Measurements from ENCODE around the gene MACROD2. TPM values are rescaled to one million over a fixed set of nuclear protein-coding genes. Genes with fewer than 3 reads are reported as not detected.

The MACROD2 gene
- polyA plus RNA-seq, 1 donor from 2014 or later: 23.2 TPM

DNA sequence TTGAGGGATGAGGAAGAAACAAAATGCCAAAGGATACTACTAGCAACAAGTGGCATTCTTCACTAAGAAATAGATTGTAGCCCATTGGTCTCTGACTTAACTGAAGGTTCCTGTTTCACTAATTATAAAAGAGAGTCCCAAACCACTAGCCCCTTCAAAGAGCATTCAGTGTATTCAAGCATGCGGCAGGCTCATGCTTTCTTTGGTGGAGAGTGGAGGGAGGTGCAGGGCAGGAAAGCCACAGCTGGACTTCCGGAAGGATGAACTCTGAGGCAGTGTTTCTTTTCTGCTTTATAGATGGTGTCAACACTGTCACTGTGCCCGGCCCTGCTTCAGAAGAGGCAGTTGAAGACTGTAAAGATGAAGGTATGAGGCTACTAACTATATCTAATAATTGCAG, 1941.9 kb downstream of the MACROD2 start:
- no peaks in the 10 kb centered on the region for H4K20me1 ChIP-seq (ENCODE audit: insufficient read depth)
- TF ChIP-seq TAF1 (IDR thresholded peaks at IDR 0.05; ENCODE audit: low read depth) (no peak), EZH2 (IDR thresholded peaks at IDR 0.05; ENCODE audit: borderline replicate concordance, insufficient read depth, low read length, poor library complexity, severe bottlenecking) (no peak), EP300 (conservative IDR thresholded peaks at IDR 0.05; ENCODE audit: poor library complexity, severe bottlenecking) (no peak), SMC3 (conservative IDR thresholded peaks at IDR 0.05; ENCODE audit: poor library complexity) (no peak), MXI1 (conservative IDR thresholded peaks at IDR 0.05; ENCODE audit: poor library complexity, severe bottlenecking) (no peak), POLR2AphosphoS5 (IDR thresholded peaks at IDR 0.05) (no peak), RAD21 (conservative IDR thresholded peaks at IDR 0.05) (no peak)
- TF ChIP-seq, protein P1, sequence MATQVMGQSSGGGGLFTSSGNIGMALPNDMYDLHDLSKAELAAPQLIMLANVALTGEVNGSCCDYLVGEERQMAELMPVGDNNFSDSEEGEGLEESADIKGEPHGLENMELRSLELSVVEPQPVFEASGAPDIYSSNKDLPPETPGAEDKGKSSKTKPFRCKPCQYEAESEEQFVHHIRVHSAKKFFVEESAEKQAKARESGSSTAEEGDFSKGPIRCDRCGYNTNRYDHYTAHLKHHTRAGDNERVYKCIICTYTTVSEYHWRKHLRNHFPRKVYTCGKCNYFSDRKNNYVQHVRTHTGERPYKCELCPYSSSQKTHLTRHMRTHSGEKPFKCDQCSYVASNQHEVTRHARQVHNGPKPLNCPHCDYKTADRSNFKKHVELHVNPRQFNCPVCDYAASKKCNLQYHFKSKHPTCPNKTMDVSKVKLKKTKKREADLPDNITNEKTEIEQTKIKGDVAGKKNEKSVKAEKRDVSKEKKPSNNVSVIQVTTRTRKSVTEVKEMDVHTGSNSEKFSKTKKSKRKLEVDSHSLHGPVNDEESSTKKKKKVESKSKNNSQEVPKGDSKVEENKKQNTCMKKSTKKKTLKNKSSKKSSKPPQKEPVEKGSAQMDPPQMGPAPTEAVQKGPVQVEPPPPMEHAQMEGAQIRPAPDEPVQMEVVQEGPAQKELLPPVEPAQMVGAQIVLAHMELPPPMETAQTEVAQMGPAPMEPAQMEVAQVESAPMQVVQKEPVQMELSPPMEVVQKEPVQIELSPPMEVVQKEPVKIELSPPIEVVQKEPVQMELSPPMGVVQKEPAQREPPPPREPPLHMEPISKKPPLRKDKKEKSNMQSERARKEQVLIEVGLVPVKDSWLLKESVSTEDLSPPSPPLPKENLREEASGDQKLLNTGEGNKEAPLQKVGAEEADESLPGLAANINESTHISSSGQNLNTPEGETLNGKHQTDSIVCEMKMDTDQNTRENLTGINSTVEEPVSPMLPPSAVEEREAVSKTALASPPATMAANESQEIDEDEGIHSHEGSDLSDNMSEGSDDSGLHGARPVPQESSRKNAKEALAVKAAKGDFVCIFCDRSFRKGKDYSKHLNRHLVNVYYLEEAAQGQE (IDR thresholded peaks at IDR 0.05; ENCODE audit: borderline replicate concordance): no peak
- TF ChIP-seq, protein P2, sequence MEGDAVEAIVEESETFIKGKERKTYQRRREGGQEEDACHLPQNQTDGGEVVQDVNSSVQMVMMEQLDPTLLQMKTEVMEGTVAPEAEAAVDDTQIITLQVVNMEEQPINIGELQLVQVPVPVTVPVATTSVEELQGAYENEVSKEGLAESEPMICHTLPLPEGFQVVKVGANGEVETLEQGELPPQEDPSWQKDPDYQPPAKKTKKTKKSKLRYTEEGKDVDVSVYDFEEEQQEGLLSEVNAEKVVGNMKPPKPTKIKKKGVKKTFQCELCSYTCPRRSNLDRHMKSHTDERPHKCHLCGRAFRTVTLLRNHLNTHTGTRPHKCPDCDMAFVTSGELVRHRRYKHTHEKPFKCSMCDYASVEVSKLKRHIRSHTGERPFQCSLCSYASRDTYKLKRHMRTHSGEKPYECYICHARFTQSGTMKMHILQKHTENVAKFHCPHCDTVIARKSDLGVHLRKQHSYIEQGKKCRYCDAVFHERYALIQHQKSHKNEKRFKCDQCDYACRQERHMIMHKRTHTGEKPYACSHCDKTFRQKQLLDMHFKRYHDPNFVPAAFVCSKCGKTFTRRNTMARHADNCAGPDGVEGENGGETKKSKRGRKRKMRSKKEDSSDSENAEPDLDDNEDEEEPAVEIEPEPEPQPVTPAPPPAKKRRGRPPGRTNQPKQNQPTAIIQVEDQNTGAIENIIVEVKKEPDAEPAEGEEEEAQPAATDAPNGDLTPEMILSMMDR (IDR thresholded peaks at IDR 0.05; ENCODE audit: poor library complexity, severe bottlenecking): no peak
- no peaks in the 10 kb centered on the region for H3K27me3 ChIP-seq (ENCODE audit: insufficient read depth, low read depth, low read length)
- no peak overlapping the region for H2AFZ ChIP-seq (ENCODE audit: low read depth, low read length)
- H3F3A ChIP-seq (ENCODE audit: insufficient read depth, low read length, poor library complexity, severe bottlenecking): no peaks in the 10 kb centered on the region
- no peaks in the 10 kb centered on the region for H3K9me2 ChIP-seq (ENCODE audit: insufficient read depth, low read length)
- H3K9me3 ChIP-seq (ENCODE audit: low read length): peaks cover 6% of the 10 kb centered on the region
- H3K9ac ChIP-seq (ENCODE audit: low read length): no peak overlapping the region
- H3K36me3 ChIP-seq (ENCODE audit: insufficient read depth, low read length): no peaks in the 10 kb centered on the region
- H3K79me2 ChIP-seq (replicated peaks; ENCODE audit: insufficient read depth, low read length): no peaks in the 10 kb centered on the region
- no peak overlapping the region for H3K4me3 ChIP-seq (ENCODE audit: low read length)
- H3K4me2 ChIP-seq (ENCODE audit: low read length): no peak overlapping the region
- H3K27ac ChIP-seq (ENCODE audit: low read length): no peak overlapping the region

DNA sequence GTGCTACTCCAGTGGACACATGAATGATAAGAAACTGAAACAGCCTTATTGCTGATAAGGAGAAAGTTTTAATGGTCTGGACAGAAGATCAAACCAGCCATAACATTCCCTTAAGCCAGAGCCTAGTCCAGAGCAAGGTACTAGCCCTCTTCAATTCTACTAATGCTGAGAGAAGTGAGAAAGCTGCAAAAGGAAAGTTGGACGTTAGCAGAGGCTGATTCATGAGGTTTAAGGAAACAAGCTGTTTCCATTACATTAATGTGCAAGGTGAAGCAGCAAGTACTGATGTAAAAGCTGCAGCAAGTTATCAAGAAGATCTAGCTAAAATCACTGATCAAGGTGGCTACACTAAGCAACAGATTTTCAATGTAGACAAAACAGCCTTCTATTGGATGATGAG, 1943.5 kb downstream of the MACROD2 start:
- no peaks in the 10 kb centered on the region for H3F3A ChIP-seq (ENCODE audit: insufficient read depth, low read length, poor library complexity, severe bottlenecking)
- no peaks in the 10 kb centered on the region for H3K27me3 ChIP-seq (ENCODE audit: insufficient read depth, low read depth, low read length)
- H3K9me3 ChIP-seq (ENCODE audit: low read length): peaks cover 6% of the 10 kb centered on the region
- H3K4me3 ChIP-seq (ENCODE audit: low read length): no peak overlapping the region
- no peaks in the 10 kb centered on the region for H3K79me2 ChIP-seq (replicated peaks; ENCODE audit: insufficient read depth, low read length)
- no peak overlapping the region for H3K9ac ChIP-seq (ENCODE audit: low read length)
- H2AFZ ChIP-seq (ENCODE audit: low read depth, low read length): no peak overlapping the region
- H4K20me1 ChIP-seq (ENCODE audit: insufficient read depth): no peaks in the 10 kb centered on the region
- TF ChIP-seq RAD21 (conservative IDR thresholded peaks at IDR 0.05): no peak
- TF ChIP-seq SMC3 (conservative IDR thresholded peaks at IDR 0.05; ENCODE audit: poor library complexity): no peak
- H3K9me2 ChIP-seq (ENCODE audit: insufficient read depth, low read length): no peaks in the 10 kb centered on the region
- no peaks in the 10 kb centered on the region for H3K36me3 ChIP-seq (ENCODE audit: insufficient read depth, low read length)
- no peak overlapping the region for H3K27ac ChIP-seq (ENCODE audit: low read length)
- no peak overlapping the region for H3K4me2 ChIP-seq (ENCODE audit: low read length)

DNA sequence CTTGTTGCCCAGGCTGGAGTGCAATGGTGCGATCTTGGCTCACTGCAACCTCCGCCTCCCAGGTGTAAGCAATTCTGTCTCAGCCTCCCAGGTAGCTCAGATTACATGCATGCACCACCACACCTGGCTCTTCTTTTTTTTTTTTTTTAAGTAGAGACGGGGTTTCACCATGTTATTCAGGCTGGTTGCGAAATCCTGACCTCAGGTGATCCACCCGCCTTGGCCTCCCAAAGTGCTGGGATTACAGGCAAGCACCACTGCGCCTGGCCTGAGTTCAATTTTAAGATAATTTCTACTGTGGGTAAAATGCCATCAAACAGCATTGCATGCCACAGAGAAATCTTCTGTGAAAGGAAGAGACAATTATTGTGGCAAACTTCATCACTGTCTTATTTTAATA, 1944.8 kb downstream of the MACROD2 start:
- TF ChIP-seq, protein P2 (IDR thresholded peaks at IDR 0.05; ENCODE audit: poor library complexity, severe bottlenecking): no peak
- TF ChIP-seq SMC3 (conservative IDR thresholded peaks at IDR 0.05; ENCODE audit: poor library complexity) (no peak), EP300 (conservative IDR thresholded peaks at IDR 0.05; ENCODE audit: poor library complexity, severe bottlenecking) (no peak), EZH2 (IDR thresholded peaks at IDR 0.05; ENCODE audit: borderline replicate concordance, insufficient read depth, low read length, poor library complexity, severe bottlenecking) (no peak), RAD21 (conservative IDR thresholded peaks at IDR 0.05) (no peak), MXI1 (conservative IDR thresholded peaks at IDR 0.05; ENCODE audit: poor library complexity, severe bottlenecking) (no peak), TAF1 (IDR thresholded peaks at IDR 0.05; ENCODE audit: low read depth) (no peak), POLR2AphosphoS5 (IDR thresholded peaks at IDR 0.05) (no peak)
- TF ChIP-seq, protein P1 (IDR thresholded peaks at IDR 0.05; ENCODE audit: borderline replicate concordance): no peak
- Histone ChIP-seq H3K4me3 (ENCODE audit: low read length) (no peak overlapping the region), H3K36me3 (ENCODE audit: insufficient read depth, low read length) (no peaks in the 10 kb centered on the region), H3K27me3 (ENCODE audit: insufficient read depth, low read depth, low read length) (no peaks in the 10 kb centered on the region), H4K20me1 (ENCODE audit: insufficient read depth) (no peaks in the 10 kb centered on the region), H3K9ac (ENCODE audit: low read length) (no peak overlapping the region), H3K79me2 (replicated peaks; ENCODE audit: insufficient read depth, low read length) (no peaks in the 10 kb centered on the region), H3F3A (ENCODE audit: insufficient read depth, low read length, poor library complexity, severe bottlenecking) (no peaks in the 10 kb centered on the region), H3K9me3 (ENCODE audit: low read length) (peaks cover 6% of the 10 kb centered on the region), H2AFZ (ENCODE audit: low read depth, low read length) (no peak overlapping the region), H3K27ac (ENCODE audit: low read length) (no peak overlapping the region), H3K9me2 (ENCODE audit: insufficient read depth, low read length) (no peaks in the 10 kb centered on the region), H3K4me2 (ENCODE audit: low read length) (no peak overlapping the region)
